Measurements from ENCODE around the gene ZNRF3.

ZNRF3 gene

DNA sequence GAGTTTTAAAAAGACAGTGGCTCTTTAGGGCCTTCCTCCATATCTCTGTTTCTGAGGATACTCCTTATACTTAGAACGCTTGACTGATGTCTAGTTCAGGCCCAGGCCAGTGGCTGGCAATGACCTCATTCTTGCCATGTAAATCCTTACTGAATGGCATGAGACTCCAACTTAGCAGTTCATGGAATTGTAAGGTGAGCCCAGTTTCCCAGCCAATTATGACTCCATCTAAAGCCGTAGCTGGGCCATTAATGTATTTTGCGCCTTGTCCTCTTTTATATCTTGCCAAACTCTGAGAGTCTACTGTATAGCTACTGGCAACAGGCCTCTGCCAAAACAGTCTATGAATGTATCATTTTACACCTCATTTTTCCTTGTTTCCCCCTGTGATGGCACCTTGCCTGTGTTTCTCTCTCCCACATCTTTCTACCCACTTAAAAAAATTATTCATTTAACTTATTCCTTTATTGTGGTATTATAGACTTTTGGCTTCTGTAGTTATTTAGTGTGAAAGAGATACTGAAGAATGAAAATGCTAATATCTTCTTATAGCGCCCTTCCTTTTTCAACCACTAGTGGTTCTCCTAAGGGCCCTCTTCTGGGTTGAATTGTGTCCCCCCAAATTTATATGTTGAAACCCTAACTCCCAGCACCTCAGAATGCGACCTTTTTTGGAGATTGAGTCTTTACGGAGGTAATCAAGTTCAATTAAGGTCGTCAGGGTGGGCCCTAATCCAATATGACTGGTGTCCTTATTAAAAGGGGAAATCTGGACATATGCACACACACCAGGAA, 67.4 kb downstream of the ZNRF3 start:
- DNase-seq (ENCODE audit: low read depth in 1 of 2, low spot score in 1 of 2): no peak

DNA sequence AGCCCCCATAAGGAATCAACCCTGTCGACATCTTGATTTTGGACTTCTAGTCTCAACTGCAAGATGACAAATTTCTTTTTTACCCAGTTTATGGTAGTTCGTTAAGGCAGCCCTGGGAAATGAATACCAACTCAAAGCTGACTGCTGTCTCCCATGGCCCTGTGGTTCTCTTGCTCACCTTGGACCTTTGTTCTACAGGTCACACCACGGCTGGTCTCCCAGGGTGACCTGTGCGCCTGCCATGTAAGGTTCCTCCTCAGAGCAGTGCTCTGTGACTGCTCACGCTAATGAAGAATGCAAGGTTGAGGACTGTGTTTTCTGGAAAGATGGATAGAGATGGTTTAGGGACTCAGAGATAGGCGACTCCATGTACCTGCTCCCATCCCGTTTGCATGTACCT, 68.2 kb downstream of the ZNRF3 start:
- no peak for DNase-seq (ENCODE audit: low read depth in 1 of 2, low spot score in 1 of 2)

DNA sequence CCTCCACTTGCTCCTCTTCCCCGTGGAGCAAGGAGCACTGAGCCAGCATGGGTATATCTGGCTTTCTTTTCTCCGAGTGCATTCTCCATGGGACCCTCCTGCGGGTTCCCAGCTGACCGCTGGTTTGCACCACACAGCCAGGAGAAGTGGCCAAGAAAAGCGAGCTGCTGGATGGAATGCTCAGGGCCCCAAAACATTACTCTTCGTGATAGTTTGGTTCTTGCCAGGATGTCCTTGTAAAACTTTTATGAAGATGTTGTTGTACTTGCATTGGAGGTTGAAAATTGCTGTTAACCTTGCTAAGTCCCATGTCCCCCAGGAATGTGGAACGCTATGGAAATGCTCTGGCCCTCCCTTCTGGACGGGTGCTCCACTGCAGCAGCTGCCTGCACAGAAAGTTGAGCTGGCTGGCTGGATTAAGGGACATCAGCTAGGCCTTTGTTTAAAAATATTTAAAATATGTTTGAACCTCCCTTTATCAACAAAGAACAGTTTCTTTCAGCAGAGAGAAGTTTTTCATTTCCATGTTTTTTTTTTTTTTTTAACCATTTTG, 68.7 kb downstream of the ZNRF3 start:
- DNase-seq (ENCODE audit: low read depth in 1 of 2, low spot score in 1 of 2): no peak

DNA sequence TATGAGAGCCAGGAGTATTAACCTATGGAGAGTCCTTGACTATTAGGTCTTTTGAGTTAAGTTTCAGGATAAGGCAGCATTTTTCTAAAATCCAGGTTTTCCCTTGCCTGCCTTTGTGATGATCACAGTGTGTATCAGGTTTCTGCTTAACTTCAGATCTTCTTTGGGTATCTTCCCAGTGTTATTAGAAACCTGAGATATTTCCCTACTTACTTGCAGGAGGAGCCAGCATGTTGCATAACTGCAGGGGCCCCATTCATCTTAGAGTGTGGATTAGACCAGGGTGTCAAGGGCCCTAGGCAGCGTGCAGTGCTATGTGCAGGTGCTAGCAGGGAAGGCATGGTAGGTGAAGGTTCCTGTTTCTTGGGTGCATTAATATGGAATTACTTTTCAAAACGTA, 69.5 kb downstream of the ZNRF3 start:
- no peak for DNase-seq (ENCODE audit: low read depth in 1 of 2, low spot score in 1 of 2)

DNA sequence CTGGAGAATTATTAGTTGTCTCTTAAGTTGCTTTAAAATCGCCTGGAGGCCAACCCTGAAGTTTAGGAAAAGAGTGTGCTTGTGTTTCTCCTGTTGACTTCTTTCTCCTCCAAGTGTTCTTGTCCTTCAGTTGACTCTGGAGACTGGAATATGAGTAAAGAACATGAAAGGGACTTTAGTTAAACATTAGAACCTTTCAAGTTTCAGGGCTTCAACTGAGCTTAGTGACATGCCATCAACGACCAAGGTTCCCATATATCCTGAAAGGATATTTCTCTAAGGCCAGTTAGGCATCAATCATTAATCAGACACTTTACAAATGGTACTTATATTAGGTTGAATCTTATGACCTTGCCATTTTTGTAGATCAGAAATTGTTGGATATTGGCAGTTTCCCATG, 70.0 kb downstream of the ZNRF3 start:
- no peak for DNase-seq (ENCODE audit: low read depth in 1 of 2, low spot score in 1 of 2)

DNA sequence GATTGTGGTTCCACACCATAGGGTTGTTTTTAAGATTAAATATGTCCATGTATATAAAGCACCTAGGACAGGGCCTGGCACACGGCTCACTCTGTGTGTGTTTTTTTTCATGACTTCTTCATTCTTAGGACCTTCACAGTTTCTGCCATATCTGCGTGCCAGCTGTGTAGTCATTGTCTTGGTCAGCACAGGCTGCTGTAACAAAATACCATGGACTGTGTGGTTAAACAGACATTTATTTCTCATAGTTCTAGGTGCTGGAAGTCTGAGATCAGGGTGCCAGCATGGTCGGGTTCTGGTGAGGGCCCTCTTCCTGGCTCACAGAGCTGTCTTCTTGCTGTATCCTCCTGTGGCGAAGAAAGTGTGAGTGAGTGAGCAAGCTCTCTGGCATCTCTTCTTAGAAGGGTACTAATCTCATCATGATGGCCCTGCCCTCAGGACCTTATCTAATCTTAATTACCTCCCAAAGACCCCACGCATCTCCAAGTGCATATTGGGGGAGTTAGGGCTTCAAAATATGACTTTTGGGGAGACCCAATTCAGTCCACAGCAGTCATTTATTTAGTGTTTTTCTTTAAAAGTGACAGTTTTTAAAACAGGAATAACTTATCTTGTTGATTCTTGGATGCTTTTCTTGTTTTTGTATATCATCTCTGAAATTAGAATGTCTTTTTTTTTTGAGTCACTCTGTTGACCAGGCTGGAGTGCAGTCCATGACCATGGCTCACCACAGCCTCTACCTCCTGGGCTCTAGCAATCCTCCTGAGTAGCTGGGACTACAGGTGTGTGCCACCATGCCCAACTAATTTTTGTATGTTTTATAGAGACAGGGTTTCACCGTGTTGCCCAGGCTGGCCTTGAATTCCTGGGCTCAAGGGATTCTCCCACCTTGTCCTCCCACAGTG, 70.9 kb downstream of the ZNRF3 start:
- DNase-seq (ENCODE audit: low read depth in 1 of 2, low spot score in 1 of 2): no peak

DNA sequence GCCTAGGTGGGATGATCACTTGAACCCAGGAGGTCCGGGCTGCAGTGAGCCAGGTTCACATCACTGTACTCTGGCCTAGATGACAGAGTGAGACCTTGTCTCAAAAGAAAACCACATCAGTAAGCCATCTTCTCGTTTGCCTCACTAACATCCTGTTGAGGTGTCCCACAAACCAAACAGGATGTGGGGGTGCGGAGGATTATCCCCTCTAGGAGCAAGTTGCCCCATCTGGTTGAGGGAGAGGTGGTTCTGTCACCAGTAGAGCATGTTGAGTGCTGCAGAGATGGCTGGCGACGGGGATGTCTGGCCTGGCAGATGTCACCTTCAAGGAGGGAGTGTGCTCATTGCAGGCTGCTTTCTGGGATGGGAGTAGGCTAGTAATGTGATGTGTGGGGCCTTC, 72.4 kb downstream of the ZNRF3 start:
- DNase-seq (ENCODE audit: low read depth in 1 of 2, low spot score in 1 of 2): peak; percentile 30 to 65

DNA sequence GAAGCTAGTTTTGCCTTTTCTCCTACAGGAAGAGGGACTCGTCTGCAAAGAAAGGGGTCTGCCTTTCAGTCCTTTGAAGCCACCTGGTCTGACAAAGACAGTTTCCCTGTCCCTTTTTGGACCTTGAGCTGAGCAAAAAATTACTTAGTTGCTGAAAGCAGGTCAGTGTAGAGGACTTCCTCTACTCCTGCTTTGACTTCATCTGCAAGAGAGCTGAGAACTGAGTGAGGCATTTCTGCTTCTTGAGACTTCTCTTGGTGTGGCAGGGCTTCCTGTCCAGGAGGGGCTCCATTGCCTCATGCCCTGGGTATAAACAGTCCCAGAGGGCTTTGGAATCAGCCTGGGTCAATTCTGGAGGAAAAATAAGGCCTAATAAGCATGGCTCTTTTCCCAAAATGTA, 73.1 kb downstream of the ZNRF3 start:
- no peak for DNase-seq (ENCODE audit: low read depth in 1 of 2, low spot score in 1 of 2)

DNA sequence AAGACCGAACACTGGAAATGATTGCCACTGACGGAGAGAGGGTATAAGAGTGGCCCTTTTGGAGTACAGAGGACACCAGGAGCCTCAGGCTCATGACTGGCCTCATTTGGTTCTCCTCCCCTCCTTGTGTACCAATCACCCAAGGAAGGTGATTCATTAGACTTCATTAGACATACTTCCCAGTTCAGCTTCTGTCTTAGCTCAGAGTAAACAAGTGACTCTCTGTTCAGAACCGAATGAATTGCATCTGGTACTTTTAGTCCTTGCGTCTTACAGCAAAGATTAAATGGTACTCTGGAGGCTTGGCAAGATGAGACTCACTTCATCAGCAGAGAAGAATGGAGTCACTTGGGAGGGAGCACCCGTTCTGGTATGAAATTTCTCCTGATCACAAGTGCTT, 75.2 kb downstream of the ZNRF3 start:
- DNase-seq (ENCODE audit: low read depth in 1 of 2, low spot score in 1 of 2): no peak

DNA sequence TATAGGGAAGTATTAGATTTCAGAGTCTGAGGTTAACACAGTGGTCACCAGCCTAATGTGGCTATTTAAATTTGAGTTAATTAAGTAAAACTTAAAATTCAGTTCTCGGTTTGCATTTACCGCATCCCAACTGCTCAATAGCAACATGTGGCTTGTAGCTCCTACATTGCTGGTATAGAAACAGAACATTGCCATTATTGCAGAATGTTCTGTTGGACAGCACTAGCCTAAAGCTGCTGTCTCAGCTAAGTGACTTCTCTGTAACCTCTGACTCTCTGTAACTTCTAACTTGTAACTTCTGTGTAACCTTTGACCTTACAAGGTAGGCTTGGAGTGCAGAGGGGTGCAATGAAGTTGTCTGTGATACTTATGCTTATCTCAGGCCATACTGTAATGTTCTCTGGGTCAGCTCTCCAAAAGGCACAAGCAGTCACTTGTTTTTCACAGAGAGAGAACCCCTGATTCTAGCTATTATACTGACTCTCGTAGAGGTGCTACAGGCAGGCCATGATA, 78.7 kb downstream of the ZNRF3 start:
- DNase-seq (ENCODE audit: low read depth in 1 of 2, low spot score in 1 of 2): no peak

DNA sequence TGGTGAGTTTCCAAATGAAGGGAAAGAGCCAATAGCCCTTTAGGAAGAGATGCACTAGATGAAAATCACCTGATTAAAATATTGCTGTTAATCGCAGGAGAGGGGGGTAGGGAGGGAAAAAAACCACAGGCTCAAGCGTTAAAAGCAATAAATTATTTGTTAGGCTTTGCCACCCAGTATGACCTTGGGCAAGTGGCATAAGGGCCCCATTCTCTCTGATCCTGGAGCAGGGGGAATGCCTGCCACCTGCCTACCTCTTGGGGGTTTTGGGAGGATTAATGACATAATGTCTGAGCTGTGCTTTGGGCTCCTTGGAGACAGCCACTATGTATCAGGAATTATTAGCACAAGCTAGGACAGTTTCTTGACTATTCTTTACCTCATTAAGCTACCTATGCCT, 80.0 kb downstream of the ZNRF3 start:
- no peak for DNase-seq (ENCODE audit: low read depth in 1 of 2, low spot score in 1 of 2)

DNA sequence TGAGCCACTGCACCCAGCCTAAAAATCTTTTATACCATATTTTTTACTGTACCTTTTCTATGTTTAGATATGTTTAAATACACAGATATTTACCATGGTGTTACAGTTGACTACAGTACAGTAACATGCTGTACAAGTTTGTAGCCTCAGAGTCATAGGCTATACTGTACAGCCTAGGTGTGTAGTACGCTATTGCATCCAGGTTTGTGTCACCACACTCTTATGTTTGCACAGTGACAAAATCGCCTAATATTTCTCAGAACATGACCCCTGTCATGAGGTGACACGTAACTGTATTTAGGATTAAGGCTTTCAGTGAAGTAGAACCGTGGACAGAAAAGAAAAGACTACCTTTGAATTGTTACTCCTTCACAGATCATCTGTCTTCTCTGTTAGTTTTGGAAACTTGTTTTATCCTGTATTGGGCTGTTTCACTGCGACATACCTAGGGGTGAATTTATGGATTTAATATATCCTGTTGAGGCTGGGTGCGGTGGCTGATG, 83.8 kb downstream of the ZNRF3 start:
- no peak for DNase-seq (ENCODE audit: low read depth in 1 of 2, low spot score in 1 of 2)

DNA sequence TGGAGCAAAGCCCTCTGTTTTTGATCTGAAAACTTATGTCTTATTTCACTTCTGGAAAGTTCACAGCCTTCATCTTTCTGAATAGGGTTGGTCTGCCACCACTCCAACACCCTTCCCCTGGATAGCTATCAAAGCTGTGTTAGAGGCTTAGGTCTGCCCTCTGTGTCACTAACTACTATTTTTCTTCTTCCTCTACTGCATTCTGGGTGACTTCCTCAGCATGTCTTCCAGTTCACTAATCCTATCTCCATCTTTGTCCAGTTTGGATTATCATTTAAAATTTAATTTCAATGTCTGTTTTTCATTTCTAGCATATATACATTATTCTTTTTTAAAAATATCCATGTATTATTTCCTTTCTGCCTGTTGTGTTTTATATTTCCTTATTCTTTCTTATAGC, 84.6 kb downstream of the ZNRF3 start:
- DNase-seq (ENCODE audit: low read depth in 1 of 2, low spot score in 1 of 2): no peak

DNA sequence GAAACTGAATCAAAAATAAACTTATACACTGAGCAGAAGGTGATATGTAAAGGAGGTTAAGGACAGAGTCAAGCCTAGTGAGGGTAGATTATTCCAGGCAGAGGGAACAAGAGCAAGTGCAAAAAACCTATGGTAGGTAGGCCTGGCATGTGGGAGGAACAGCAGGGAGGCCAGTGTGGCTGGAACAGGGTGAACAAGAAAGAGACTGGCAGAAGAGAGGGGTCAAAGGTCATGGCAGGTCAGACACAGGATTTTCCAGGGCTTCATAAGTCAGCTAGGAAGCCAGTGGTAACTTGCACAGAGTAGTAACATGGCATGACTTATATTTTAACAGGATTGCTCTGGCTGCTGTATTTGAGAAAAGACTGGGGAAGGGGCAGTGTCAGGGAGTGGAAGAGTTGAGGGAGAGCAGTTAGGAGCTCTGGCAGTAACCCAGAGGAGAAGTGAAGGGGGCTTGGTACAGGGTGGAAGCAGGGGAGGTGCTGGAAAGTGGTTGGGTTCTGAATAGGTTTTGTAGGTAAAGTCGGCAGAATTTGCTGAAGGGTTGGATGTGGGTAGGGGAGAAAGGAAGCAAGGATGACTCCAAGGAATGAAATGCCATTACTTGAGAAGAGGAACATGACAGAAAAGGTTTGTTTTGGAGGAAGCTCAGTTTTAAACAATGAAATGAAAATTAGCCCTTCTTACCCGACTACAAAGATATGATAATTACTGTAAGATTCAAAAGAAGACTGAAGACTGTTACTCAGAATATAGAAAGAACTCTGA, 86.2 kb downstream of the ZNRF3 start:
- no peak for DNase-seq (ENCODE audit: low read depth in 1 of 2, low spot score in 1 of 2)

DNA sequence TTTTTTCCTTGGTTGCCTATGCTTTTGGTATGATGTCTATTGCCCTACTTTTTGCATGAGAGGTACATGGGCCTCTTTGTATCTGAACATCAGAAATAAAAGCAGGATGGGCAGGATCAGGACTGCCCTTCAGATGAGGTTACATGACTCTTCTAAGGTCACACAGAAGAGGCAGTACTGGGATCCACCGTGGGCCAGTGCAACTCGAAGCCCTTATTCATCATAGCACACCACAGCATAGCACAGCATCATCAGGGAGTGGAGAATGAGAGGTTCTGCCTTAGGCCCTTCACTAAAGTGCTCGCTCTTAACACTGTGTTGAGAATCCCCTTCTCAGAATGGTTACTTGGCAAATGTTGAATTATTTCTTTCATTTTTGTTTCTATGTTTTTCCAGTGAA, 90.0 kb downstream of the ZNRF3 start:
- DNase-seq (ENCODE audit: low read depth in 1 of 2, low spot score in 1 of 2): no peak

DNA sequence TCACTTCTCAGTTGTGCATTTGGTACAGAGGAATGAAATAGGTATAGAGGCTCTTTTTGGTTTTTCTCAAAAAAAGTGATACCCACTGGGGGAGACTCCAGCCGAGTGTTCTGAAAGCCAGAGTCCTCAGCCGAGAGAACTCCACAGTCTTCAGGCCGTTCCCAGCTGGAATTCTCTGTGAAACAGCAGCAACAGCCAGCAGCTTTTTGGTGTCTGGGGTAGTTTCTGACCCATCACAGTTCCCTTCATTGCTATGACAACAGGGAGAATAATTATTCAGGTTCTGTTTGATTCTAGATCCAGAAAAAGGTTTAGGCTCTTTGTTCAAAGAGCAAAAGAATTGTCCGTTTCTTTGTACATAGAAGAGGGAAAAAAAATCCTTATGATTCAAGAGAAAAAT, 93.7 kb downstream of the ZNRF3 start:
- no peak for DNase-seq (ENCODE audit: low read depth in 1 of 2, low spot score in 1 of 2)

DNA sequence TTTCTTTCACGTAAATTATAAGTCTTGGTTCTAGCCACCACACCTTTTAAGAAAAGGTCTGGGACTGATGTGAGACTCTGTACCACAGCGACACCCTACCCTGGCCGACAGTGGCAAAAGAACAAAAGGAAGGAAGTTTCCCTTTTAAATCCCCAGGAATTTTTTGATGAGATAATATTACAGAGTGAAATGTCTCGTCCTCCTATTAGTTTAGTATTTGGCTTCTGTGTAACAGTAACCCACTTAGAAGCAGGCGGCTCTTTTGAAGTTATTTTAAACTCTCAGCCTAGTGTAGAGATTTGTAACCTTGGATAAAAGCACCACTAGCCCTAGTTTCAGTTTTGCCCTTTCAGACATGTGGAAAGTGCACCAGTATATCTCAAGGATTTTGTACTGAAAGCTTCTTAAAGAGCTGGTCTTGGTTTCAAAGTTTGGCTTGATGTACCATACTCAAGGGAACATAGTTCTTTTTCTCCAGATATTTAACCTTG, 94.2 kb downstream of the ZNRF3 start:
- no peak for DNase-seq (ENCODE audit: low read depth in 1 of 2, low spot score in 1 of 2)

DNA sequence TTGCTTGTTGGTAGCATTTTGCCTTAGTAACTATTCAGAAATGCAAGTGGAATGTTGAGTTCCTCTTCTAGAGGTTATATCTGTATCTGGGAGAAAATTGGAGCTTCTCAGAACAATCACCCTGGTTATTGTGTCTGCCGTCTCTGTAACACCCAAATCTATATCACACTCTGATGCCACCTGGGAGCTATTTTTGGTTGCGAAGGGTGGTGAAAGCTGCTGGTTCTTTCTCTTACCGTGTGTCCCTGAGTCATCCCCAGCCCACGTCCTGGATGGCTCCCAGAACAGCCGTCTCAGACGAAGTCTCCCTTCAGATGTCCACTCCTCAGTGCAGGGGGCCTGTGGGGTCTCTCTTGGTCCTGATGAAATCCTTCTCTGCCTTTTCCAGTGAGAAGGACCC, 94.8 kb downstream of the ZNRF3 start:
- no peak for DNase-seq (ENCODE audit: low read depth in 1 of 2, low spot score in 1 of 2)

DNA sequence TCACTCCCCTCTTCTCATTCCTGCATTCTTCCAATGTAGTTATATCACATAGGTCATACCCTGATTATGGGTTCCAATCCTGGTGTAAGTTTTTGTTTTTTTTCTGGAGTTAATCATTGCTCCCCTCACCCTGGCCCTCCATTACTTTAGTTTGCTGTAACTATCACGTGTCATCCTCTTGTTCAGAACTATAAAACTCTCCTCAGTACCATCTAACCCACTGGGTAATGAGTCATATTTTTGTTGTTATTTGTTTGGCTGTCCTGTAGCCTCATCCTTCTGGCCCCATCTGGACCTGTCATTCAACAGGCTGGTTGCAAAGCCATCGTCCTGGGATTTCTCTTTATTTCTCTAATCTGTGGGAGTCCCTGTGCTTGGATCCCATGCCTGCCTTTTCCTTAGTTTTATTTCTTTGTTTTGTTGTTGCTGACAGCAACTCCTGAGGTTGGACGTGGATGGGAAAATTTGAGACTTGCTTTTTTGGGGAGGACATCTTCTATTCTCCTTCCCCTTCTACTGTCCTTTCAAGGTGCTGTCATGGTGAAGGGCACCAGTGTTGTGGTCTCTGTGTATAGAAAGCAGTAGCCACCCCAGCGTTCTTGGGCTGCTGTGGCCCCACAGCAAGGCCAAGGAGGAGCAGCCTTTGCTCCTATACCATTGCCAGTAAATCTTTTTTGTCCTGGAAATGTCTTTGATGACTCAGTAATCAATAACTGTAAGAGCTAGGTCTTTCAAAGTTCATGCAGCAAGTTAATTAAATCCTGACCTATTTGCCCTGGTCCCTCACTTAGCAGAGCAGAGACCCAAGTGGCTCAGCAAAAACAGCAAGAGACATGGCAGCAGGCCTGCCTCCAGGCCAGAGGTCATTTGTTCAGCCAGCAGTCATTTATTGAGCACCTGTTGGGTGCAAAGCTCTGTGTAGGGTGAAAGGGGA, 95.8 kb downstream of the ZNRF3 start:
- DNase-seq (ENCODE audit: low read depth in 1 of 2, low spot score in 1 of 2): no peak

DNA sequence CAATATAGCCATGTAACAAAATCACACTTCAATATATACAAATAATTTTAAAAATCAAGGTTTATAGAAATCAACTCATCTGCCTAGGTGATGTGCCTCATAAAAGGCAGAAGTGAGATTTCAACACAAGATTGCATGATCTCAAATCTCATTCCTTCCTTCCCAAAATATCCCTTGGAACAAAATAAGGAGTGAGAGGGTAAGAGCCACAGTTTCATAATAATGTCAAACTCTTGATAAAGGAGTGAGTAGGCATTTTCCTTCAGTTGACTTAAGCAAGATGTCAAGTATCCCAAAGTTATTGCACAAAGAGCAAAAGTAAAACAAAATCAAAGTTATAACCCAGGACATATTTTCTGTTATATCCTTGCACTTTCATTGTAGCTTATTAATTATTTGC, 97.0 kb downstream of the ZNRF3 start:
- no peak for DNase-seq (ENCODE audit: low read depth in 1 of 2, low spot score in 1 of 2)
